ENCODE results near the gene TMEM30B.

TMEM30B gene

DNA sequence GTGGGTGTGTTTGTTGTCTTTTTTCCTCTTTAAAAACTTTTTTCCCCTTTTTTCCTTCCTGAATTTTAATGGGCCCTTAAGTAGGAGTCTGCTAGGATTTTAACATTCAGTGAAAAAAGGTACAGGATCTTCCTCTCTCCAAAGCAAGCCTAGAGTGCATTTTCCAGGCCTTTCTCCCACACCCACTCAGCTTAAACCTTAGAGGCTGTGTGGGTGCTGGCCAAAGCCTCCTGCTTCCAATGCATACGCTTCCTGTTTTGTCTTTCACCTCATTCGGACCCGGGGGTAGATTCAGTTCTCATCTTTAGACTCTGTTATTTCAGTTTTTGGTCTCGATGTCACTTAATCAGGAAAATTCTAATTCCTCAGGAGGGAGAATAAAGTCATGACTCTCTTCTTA, 51.2 kb downstream of the TMEM30B start:
- DNase-seq, result no peak

DNA sequence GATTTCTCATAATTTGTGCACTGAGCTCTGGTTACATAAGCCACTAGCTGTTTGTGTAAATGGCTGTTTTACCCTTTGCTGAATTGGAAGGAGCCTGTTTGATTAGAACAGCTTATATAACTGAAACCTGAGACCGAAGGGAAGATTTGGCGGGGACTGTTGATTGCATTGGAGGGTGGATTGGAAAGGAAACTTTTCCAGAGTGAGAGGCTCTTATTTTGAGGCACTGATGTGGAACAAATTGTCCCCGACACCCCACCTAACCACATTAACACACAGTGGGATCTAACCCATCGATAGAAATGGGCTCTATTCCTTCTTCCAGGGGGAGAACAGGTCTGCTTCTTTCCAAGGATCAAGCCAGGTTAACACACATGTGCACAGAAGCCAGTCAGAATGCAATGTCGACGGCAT, 51.7 kb downstream of the TMEM30B start:
- DNase-seq, result no peak

DNA sequence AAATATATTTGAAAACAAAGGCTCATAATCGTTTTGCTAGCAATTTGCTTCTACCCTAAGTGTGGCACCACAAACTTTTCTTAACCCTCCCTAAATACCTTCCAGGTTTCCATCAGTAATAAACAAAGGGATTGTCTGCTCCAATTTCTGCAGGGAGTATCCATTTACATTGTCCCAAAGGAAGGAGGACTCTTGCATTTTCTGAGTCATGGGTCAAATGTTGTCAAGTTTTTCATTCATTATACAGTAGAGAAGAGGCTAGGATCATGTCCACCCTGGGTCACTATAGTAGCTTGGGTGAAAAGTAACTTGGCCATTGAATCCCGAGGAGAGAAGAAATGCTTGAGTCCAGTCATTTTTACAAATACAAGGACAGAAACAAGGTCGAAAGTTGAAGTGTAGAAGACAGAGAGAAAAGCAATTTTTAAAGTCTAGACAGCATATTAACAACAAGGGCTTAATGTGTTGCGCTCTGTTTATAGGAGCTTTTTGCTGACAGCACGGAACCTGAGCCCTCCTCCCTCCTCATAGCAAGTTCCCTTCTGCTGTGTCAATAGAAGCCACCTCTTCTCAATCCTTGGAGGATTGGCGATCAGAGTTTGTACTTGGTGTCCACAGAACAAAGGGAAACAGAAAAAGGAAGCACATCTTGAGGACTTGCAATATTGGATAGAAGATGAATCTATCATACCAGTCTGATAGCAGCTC, 53.1 kb downstream of the TMEM30B start:
- DNase-seq, result no peak

Measured in fibroblast of skin of right biceps (primary cell).